Measurements from ENCODE around the gene PRKCD. TPM values are rescaled to one million over a fixed set of nuclear protein-coding genes. Genes with fewer than 3 reads are reported as not detected.

Gene PRKCD
- total and polyA plus RNA-seq, 9 of the 15 experiments (the other 6 are each of a cell fraction or from before 2014, with no cell fraction given): 2.5 to 19.5 (median 6.1) TPM

- no peak overlapping the region; a peak in 2 of 4 replicates for H3K9ac ChIP-seq (ENCODE audit: insufficient read depth in 1 of 2, low read depth in 2 of 2, low read length in 2 of 2)
- 32% methylated on average over 5 of the region's 5 CpGs for WGBS (ENCODE audit: insufficient coverage, low coverage, missing lambda C conversion rate)
- H2AFZ ChIP-seq (ENCODE audit: low read depth, low read length): no peak overlapping the region
- TF ChIP-seq SNRNP70 (optimal IDR thresholded peaks at IDR 0.05; ENCODE audit: low read depth, low read length): no peak
- TF ChIP-seq CBFA2T3 (IDR thresholded peaks at IDR 0.05): peak; percentile 34; the same call in 1 of the 2 replicates
- TF ChIP-seq NFIC (IDR thresholded peaks at IDR 0.05): 0 out of 2 replicates have a peak, but pooled peaks have one; percentile 28
- TF ChIP-seq ZBTB7A (IDR thresholded peaks at IDR 0.05; ENCODE audit: borderline replicate concordance, control insufficient read depth, low read depth, low read length): no peak
- H3K36me3 ChIP-seq (ENCODE audit: control insufficient read depth, insufficient read depth, low read length): peaks cover 68% of the 10 kb centered on the region
- no peaks in the 10 kb centered on the region for H4K20me1 ChIP-seq (replicated peaks; ENCODE audit: control insufficient read depth, insufficient read depth, low read length)
- no peak overlapping the region for H3K4me3 ChIP-seq
- no peak overlapping the region; the same call in 1 of the 2 replicates for H3K4me2 ChIP-seq (ENCODE audit: insufficient read depth, low read length)
- DNase-seq (ENCODE audit: extremely low read depth in 1 of 4, low spot score in 3 of 4) (peak in 2 of 4 experiments; percentile 16 to 34), FAIRE-seq (peak; percentile 49), ATAC-seq (no peak; the same call in 1 of the 3 replicates)
- no peaks in the 10 kb centered on the region for H3K9me1 ChIP-seq (ENCODE audit: control insufficient read depth, insufficient read depth, low read length)
- H3K79me2 ChIP-seq (ENCODE audit: control insufficient read depth, insufficient read depth, low read length): no peaks in the 10 kb centered on the region
- intact Hi-C loops (cut with micrococcal nuclease): no loop called here
- BruUV-seq (replicated peaks): no TSS peak
- H3K27ac ChIP-seq (ENCODE audit: extremely low read depth, low read depth, low read length): no peak overlapping the region
- in situ Hi-C loops (cut with MboI): no loop called here
- CTCF ChIA-PET (ENCODE audit: low intra/inter-chr PET ratio): no interaction called here
- H3K9me3 ChIP-seq (replicated peaks; ENCODE audit: control insufficient read depth, insufficient read depth, low read depth, low read length): no peaks in the 10 kb centered on the region
- H3K27me3 ChIP-seq (ENCODE audit: control insufficient read depth in 2 of 2, insufficient read depth in 2 of 2, low read length in 2 of 2): no peaks in the 10 kb centered on the region
- POLR2A ChIA-PET: interaction anchor here (0.8 kb wide), 1 partner anchor 15 kb away, joined by 3 read pairs; no protein-coding TSS in a partner anchor
- peaks cover 13 to 21% of the 10 kb centered on the region in 2 experiments; a peak in 3 of 5 replicates for H3K4me1 ChIP-seq (replicated peaks in 1 of 2; ENCODE audit: control insufficient read depth in 2 of 2, insufficient read depth in 2 of 2, low read length in 2 of 2)
Measured at GRCh38 chr3:53120336-53120735, 40.7 kb upstream of the PRKCD start.

GRCh38 chr3:53122255-53122932 lies 38.6 kb upstream of the PRKCD start:
- ATAC-seq: no peak
- TF ChIP-seq NEUROD1 (IDR thresholded peaks at IDR 0.05; ENCODE audit: borderline replicate concordance, low read depth, low read length, partially characterized antibody) (no peak), ARID3B (CRISPR knock-in tag; IDR thresholded peaks at IDR 0.05; ENCODE audit: borderline replicate concordance) (no peak), TBP (optimal IDR thresholded peaks at IDR 0.05; ENCODE audit: low read depth, low read length) (no peak), CUX1 (CRISPR knock-in tag; IDR thresholded peaks at IDR 0.05) (no peak)

More at GRCh38 chr3:53122255-53122932, 38.6 kb upstream of the PRKCD start:
- Histone ChIP-seq H3K27ac (ENCODE audit: extremely low read depth, low read depth, low read length) (no peak overlapping the region), H3K36me3 (ENCODE audit: control insufficient read depth, insufficient read depth, low read length) (peaks cover 67% of the 10 kb centered on the region), H3K27me3 (ENCODE audit: control insufficient read depth in 2 of 2, insufficient read depth in 2 of 2, low read length in 2 of 2) (no peaks in the 10 kb centered on the region), H4K20me1 (replicated peaks; ENCODE audit: control insufficient read depth, insufficient read depth, low read length) (no peaks in the 10 kb centered on the region), H3K9me1 (ENCODE audit: control insufficient read depth, insufficient read depth, low read length) (no peaks in the 10 kb centered on the region), H3K4me3 (no peak overlapping the region), H3K9me3 (replicated peaks; ENCODE audit: control insufficient read depth, insufficient read depth, low read depth, low read length) (no peaks in the 10 kb centered on the region), H3K4me2 (ENCODE audit: insufficient read depth, low read length) (no peak overlapping the region), H3K79me2 (ENCODE audit: control insufficient read depth, insufficient read depth, low read length) (no peaks in the 10 kb centered on the region), H3K4me1 (replicated peaks in 1 of 2; ENCODE audit: control insufficient read depth in 2 of 2, insufficient read depth in 2 of 2, low read length in 2 of 2) (peaks cover 13 to 16% of the 10 kb centered on the region in 2 experiments; a peak in 3 of 5 replicates), H2AFZ (ENCODE audit: low read depth, low read length) (no peak overlapping the region), H3K9ac (ENCODE audit: insufficient read depth in 1 of 2, low read depth in 2 of 2, low read length in 2 of 2) (no peak overlapping the region)
- intact Hi-C loops (cut with micrococcal nuclease): no loop called here
- in situ Hi-C loops (cut with MboI): no loop called here
- WGBS (ENCODE audit: insufficient coverage, low coverage, missing lambda C conversion rate): 95% methylated on average over 3 of the region's 4 CpGs
- no peak for DNase-seq (ENCODE audit: extremely low read depth in 1 of 4, low spot score in 3 of 4)
- ChIA-PET POLR2A (no interaction called here), CTCF (ENCODE audit: low intra/inter-chr PET ratio) (no interaction called here)
- no peak for FAIRE-seq
- BruUV-seq (replicated peaks): no TSS peak
